Spleen (tissue), 11 donors: Measurements from ENCODE around the gene AKR1B1. TPM values are rescaled to one million over a fixed set of nuclear protein-coding genes. Genes with fewer than 3 reads are reported as not detected.

Experiments
- DNase-seq: peaks from one replicate; pipeline ENCODE4 v3.0.0-alpha.2; 2020
- H3K27ac ChIP-seq, 8 donors: fragments of 200-600 bp; sonication (generic) in 7 of 8; 1 replicate in 4 of 8; 2 replicates in 4 of 8; pipeline versions ENCODE4 v1.5.0 to v1.8.0; 2016 to 2021; ENCODE audit warnings: inconsistent platforms in 4 of 8, mild to moderate bottlenecking in 4 of 8, moderate library complexity in 1 of 8
- H3K27me3 ChIP-seq, 7 donors: fragments of 200-600 bp; sonication (generic) in 6 of 7; replicated peaks in 1 of 7; 1 replicate in 4 of 7; 2 replicates in 3 of 7; pipeline versions ENCODE4 v1.5.0 to v1.8.0; 2016 to 2021; ENCODE audit warnings: inconsistent platforms in 3 of 7, mild to moderate bottlenecking in 1 of 7
- H3K36me3 ChIP-seq, 6 donors: fragments of 200-600 bp; sonication (generic) in 5 of 6; 1 replicate in 4 of 6; 2 replicates in 2 of 6; pipeline versions ENCODE4 v1.5.0 to v1.8.0; 2016 to 2021; ENCODE audit warnings: inconsistent platforms in 2 of 6
- H3K4me1 ChIP-seq, 6 donors: fragments of 200-600 bp; sonication (generic) in 5 of 6; 1 replicate in 3 of 6; 2 replicates in 3 of 6; pipeline versions ENCODE4 v1.5.0 to v1.8.0; 2016 to 2021; ENCODE audit warnings: inconsistent platforms in 3 of 6
- H3K4me3 ChIP-seq, 8 donors: fragments of 200-600 bp; sonication (generic) in 7 of 8; 1 replicate in 4 of 8; 2 replicates in 4 of 8; pipeline versions ENCODE4 v1.5.0 to v1.8.0; 2016 to 2021; ENCODE audit warnings: inconsistent platforms in 4 of 8, mild to moderate bottlenecking in 4 of 8, moderate library complexity in 2 of 8
- H3K9me3 ChIP-seq, 8 donors: fragments of 200-600 bp; sonication (generic) in 7 of 8; 1 replicate in 4 of 8; 2 replicates in 4 of 8; pipeline versions ENCODE4 v1.5.0 to v1.8.0; 2016 to 2021; ENCODE audit warnings: inconsistent platforms in 4 of 8
- POLR2A ChIP-seq, 3 donors: fragments of 450-650 bp; IDR thresholded peaks; one replicate each; pipeline ENCODE4 v1.5.1; 2017; ENCODE audit warnings: antibody characterized with exemption in 3 of 3, mild to moderate bottlenecking in 1 of 3
- POLR2AphosphoS5 ChIP-seq, 3 donors: sonication (generic); formaldehyde crosslinking; IDR thresholded peaks; one replicate each; pipeline ENCODE4 v1.5.1; 2017; ENCODE audit warnings: antibody characterized with exemption in 3 of 3
- WGBS, 5 donors: extraction: QIAGEN DNeasy Blood & Tissue Kit in 3 of 5; methylation state at CpG; one replicate each; pipeline versions ENCODE4 v1.1.5 to v1.1.7; 2013 to 2018; 5-methylcytosine and 5-hydroxymethylcytosine counted together
- intact Hi-C: fragments of 100-400 bp; cut with DNase I; formaldehyde crosslinking; loops from one replicate; pipeline ENCODE4 v1.15.0; 2023; ENCODE audit warnings: low total_unique reads
- polyA plus RNA-seq, 3 donors: library from polyadenylated mRNA; stranded (reverse); fragments of 200-250 nt; gene quantifications; one replicate each; pipeline ENCODE4 v1.2.1, GENCODE V29; 2013
- total RNA-seq, 7 donors: library from RNA; depleted of rRNA in 3 of 7; stranded (reverse); fragments of >200 nt in 3 of 7; fragmentation: NEBNext Ultra II Directional in 4 of 7; extraction: Animal tissue kit (Norgen Biotek cat#: 25700) in 4 of 7; gene quantifications; one replicate each; pipeline versions ENCODE4 v1.1.0 to v1.2.1, GENCODE V29; 2016 to 2021
- TF ChIP-seq, protein P1 (sequence below), 11 experiments: fragments of 200-600 bp in 7 of 11; fragments of 450-650 bp in 4 of 11; sonication (generic) in 4 of 11; IDR thresholded peaks in 8 of 11; conservative IDR thresholded peaks in 3 of 11; 1 replicate in 7 of 11; 2 replicates in 4 of 11; pipeline versions ENCODE4 v1.4.0 to v1.8.0; 2016 to 2021; ENCODE audit warnings: antibody characterized with exemption in 11 of 11, inconsistent platforms in 4 of 11, mild to moderate bottlenecking in 1 of 11
- donor health status: healthy with polysubstance abuse.
- donor health status: DM: no; HTN: no; CAD: no; lungs with moderate emphysema.
- donor health status: DM: no; HTN: no; CAD: no.
- donor health status: Bipolar disorder and iron deficiency.
- donor health status: healthy.
- donor health status: DM: no; HTN: no; CAD: no.
- donor health status: DM: yes; HTN: yes; CAD: no.

Gene AKR1B1
- total and polyA plus RNA-seq, 10 donors, result 53.7 to 112 (median 68.3) TPM

DNA sequence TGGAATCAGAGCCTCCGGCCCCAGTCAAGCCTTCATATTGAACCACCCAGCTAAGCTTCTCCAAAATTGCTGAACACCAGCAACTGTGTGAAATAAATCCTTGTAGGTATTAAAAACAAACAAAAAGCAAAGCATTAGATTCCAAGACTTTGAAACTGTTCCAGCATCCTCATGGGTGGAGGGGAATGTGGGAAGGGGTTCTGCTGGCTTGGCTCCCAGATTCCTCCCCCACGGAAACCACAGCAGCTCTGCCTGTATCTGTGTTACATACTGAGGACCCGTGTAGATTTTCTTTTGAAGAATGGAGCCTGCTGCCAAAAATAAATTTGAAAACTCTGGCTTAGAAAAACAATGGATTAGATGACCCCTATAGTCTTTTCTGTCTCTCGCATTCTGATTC lies 20.0 kb downstream of the AKR1B1 start:
- no peak for DNase-seq
- peaks cover 2 to 53% (median 38%) of the 10 kb centered on the region in 6 donors for H3K36me3 ChIP-seq
- H3K9me3 ChIP-seq, result peaks cover 0 to 18% (median 8%) of the 10 kb centered on the region in 8 donors
- no peak overlapping the region for H3K27ac ChIP-seq
- peaks cover 0 to under 1% (median 0%) of the 10 kb centered on the region in 6 donors for H3K4me1 ChIP-seq
- intact Hi-C loops, result no loop called here
- TF ChIP-seq POLR2A (IDR thresholded peaks at IDR 0.05), result no peak
- TF ChIP-seq, protein P1, sequence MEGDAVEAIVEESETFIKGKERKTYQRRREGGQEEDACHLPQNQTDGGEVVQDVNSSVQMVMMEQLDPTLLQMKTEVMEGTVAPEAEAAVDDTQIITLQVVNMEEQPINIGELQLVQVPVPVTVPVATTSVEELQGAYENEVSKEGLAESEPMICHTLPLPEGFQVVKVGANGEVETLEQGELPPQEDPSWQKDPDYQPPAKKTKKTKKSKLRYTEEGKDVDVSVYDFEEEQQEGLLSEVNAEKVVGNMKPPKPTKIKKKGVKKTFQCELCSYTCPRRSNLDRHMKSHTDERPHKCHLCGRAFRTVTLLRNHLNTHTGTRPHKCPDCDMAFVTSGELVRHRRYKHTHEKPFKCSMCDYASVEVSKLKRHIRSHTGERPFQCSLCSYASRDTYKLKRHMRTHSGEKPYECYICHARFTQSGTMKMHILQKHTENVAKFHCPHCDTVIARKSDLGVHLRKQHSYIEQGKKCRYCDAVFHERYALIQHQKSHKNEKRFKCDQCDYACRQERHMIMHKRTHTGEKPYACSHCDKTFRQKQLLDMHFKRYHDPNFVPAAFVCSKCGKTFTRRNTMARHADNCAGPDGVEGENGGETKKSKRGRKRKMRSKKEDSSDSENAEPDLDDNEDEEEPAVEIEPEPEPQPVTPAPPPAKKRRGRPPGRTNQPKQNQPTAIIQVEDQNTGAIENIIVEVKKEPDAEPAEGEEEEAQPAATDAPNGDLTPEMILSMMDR (IDR thresholded peaks at IDR 0.05 in 8 of 11, conservative IDR thresholded peaks at IDR 0.05 in 3 of 11), result no peak
- TF ChIP-seq POLR2AphosphoS5 (IDR thresholded peaks at IDR 0.05), result no peak
- no peaks in the 10 kb centered on the region for H3K27me3 ChIP-seq
- WGBS, 5 donors, result 82 to 90% (median 87%) methylated on average over 4 of the region's 4 CpGs
- no peak overlapping the region for H3K4me3 ChIP-seq

DNA sequence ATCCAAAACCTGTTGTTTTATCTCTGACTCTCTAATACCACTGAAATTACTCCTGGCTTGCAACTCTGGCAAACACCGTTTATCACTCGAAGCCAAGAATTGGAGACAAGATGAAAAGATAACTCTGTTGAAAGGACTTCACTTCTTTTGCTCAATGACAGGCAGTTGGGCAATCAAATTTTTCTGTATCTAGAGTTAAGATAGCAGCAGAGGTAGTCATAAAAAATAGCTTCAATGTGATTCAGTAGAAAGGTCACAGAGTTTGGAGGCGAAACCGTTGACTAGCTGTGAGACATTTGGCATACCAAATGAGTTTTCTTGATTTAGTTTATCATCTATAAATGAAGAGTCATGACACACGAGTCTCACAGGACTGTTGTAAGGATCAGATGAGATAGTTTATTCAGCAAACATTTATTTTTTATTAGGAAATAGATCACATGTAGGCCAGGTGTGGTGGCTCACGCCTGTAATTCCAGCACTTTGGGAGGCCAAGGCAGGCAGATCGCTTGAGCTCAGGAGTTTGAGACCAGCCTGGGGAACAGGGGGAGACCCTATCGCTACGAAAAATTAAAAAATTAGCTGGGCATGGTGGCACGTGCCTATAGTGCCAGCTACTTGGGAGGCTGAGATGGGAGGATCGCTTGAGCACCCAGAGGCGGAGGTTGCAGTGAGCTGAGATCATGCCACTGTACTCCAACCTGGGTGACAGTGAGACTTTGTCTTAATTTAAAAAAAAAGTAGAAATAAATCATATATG lies 23.6 kb downstream of the AKR1B1 start:
- DNase-seq, result no peak
- Histone ChIP-seq H3K36me3 (peaks cover 0 to 17% (median 3%) of the 10 kb centered on the region in 6 donors), H3K4me3 (no peak overlapping the region), H3K4me1 (peaks cover 5 to 24% (median 17%) of the 10 kb centered on the region in 6 donors), H3K27me3 (no peaks in the 10 kb centered on the region), H3K9me3 (peaks cover 0 to 18% (median 8%) of the 10 kb centered on the region in 8 donors), H3K27ac (no peak overlapping the region)
- intact Hi-C loops, result no loop called here
- WGBS, 5 donors, result 89 to 93% (median 92%) methylated on average over 12 of the region's 12 CpGs
- TF ChIP-seq POLR2A (IDR thresholded peaks at IDR 0.05) (no peak), POLR2AphosphoS5 (IDR thresholded peaks at IDR 0.05) (no peak)
- TF ChIP-seq, protein P1 (IDR thresholded peaks at IDR 0.05 in 8 of 11, conservative IDR thresholded peaks at IDR 0.05 in 3 of 11), result no peak

DNA sequence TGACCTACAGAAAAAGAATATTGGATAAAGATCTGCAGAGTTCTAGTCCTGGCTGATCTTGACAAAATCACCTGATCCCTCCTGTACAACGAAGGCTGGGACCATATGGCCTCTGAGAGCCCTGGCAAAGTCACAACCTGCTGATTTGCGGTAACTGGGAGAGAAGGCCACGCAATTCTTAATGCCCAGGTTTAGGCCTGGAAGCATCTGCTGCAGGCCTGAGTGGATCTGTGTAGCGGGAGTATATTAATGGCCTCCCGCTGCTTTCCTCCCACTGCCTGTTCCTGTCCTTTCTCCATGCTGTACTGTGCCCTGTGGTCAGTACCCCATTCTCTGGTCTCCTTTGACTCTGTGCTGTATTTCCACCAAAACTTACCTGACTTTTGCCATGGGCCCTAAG lies 24.2 kb downstream of the AKR1B1 start:
- Histone ChIP-seq H3K4me3 (no peak overlapping the region), H3K36me3 (peaks cover 0 to 11% (median 0%) of the 10 kb centered on the region in 6 donors), H3K27ac (no peak overlapping the region), H3K9me3 (peaks cover 0 to 18% (median 8%) of the 10 kb centered on the region in 8 donors), H3K27me3 (no peaks in the 10 kb centered on the region), H3K4me1 (peaks cover 5 to 24% (median 17%) of the 10 kb centered on the region in 6 donors)
- TF ChIP-seq, protein P1 (IDR thresholded peaks at IDR 0.05 in 8 of 11, conservative IDR thresholded peaks at IDR 0.05 in 3 of 11), result no peak
- no peak for TF ChIP-seq POLR2A (IDR thresholded peaks at IDR 0.05)
- TF ChIP-seq POLR2AphosphoS5 (IDR thresholded peaks at IDR 0.05), result no peak
- WGBS, 5 donors, result 93 to 98% (median 94%) methylated on average over 5 of the region's 5 CpGs
- DNase-seq, result no peak
- intact Hi-C loops, result loop anchor here (5.0 kb wide), 2 partner anchors 113 to 173 kb away; partner anchors contain the start of gene AKR1B15

DNA sequence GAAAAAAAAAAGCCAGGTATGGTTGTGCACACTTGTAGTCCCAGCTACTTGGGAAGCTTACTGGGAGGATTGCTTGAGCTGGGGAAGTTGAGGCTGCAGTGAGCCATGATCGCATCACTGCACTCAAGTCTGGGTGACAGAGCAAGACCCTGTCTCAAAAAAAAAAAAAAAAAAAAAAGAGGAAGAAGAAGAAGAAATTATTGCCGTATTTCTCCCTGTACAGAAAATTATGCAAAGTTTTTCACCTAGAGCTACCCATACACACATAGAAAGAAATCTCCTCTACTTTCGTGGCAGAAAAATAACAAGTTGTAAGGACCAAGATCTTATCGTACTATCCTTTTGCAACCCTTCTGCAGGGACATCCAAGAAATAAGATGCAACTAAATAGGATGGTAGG lies 25.5 kb downstream of the AKR1B1 start:
- DNase-seq, result no peak
- no peaks in the 10 kb centered on the region for H3K27me3 ChIP-seq
- TF ChIP-seq POLR2A (IDR thresholded peaks at IDR 0.05), result no peak
- TF ChIP-seq, protein P1 (IDR thresholded peaks at IDR 0.05 in 8 of 11, conservative IDR thresholded peaks at IDR 0.05 in 3 of 11), result no peak
- no peak for TF ChIP-seq POLR2AphosphoS5 (IDR thresholded peaks at IDR 0.05)
- intact Hi-C loops, result loop anchor here (5.0 kb wide), 2 partner anchors 114 to 174 kb away; partner anchors contain the start of gene AKR1B15
- H3K4me3 ChIP-seq, result no peak overlapping the region
- peaks cover 0 to 8% (median 0%) of the 10 kb centered on the region in 8 donors for H3K9me3 ChIP-seq
- no peaks in the 10 kb centered on the region for H3K36me3 ChIP-seq
- 54 to 63% (median 61%) methylated on average over 4 of the region's 4 CpGs for WGBS, 5 donors
- peak overlapping the region in 4 of 8 donors; percentile 77 to 89 (median 84) for H3K27ac ChIP-seq
- H3K4me1 ChIP-seq, result peaks cover 5 to 24% (median 17%) of the 10 kb centered on the region in 6 donors
